Ovary (tissue), 3 donors: ENCODE results near the gene BMERB1.

Source experiments
- CTCF ChIP-seq, 3 donors: fragments of 450-650 bp in 2 of 3; fragments of 200-600 bp in 1 of 3; IDR thresholded peaks; one replicate each; pipeline versions ENCODE4 v1.5.1 to v1.8.0; 2016 to 2022; ENCODE audit warnings: antibody characterized with exemption in 3 of 3, mild to moderate bottlenecking in 1 of 3
- POLR2A ChIP-seq: fragments of 450-650 bp; IDR thresholded peaks from one replicate; pipeline ENCODE4 v1.6.1; 2017; ENCODE audit warnings: antibody characterized with exemption, mild to moderate bottlenecking, moderate library complexity
- donor health status: DM: no; HTN: no; CAD: no.

- TF ChIP-seq POLR2A (no peak), CTCF (IDR thresholded peaks at IDR 0.05) (no peak)
Measured at GRCh38 chr16:15482068-15482747, 47.8 kb downstream of the BMERB1 start.
